Suprapubic skin (tissue), 4 donors: ENCODE measurements around the gene U2AF2. TPM values are rescaled to one million over a fixed set of nuclear protein-coding genes. Genes with fewer than 3 reads are reported as not detected.

Experiments used
- DNase-seq, 2 donors: peaks; one replicate each; pipeline ENCODE4 v3.0.0-alpha.2; 2019; ENCODE audit warnings: low spot score in 2 of 2
- H3K27ac ChIP-seq: fragments of 200-600 bp; sonication (generic); one replicate; pipeline ENCODE4 v1.5.1; 2019
- H3K27me3 ChIP-seq: fragments of 200-600 bp; sonication (generic); one replicate; pipeline ENCODE4 v1.5.1; 2019
- H3K36me3 ChIP-seq: fragments of 200-600 bp; sonication (generic); one replicate; pipeline ENCODE4 v1.5.1; 2019
- H3K4me1 ChIP-seq: fragments of 200-600 bp; sonication (generic); one replicate; pipeline ENCODE4 v1.5.1; 2019
- H3K4me3 ChIP-seq: fragments of 200-600 bp; sonication (generic); one replicate; pipeline ENCODE4 v1.5.1; 2019; ENCODE audit warnings: mild to moderate bottlenecking
- H3K9me3 ChIP-seq: fragments of 200-600 bp; sonication (generic); one replicate; pipeline ENCODE4 v1.5.1; 2019
- CTCF ChIP-seq, 2 donors: fragments of 200-600 bp in 1 of 2; fragments of 450-650 bp in 1 of 2; sonication (generic) in 1 of 2; IDR thresholded peaks; one replicate each; pipeline ENCODE4 v1.5.1; 2016 to 2019; ENCODE audit warnings: antibody characterized with exemption in 2 of 2, mild to moderate bottlenecking in 1 of 2, moderate library complexity in 1 of 2
- EP300 ChIP-seq: sonication (generic); formaldehyde crosslinking; IDR thresholded peaks from one replicate; pipeline ENCODE4 v1.6.1; 2017; ENCODE audit warnings: antibody characterized with exemption
- POLR2A ChIP-seq, 2 donors: fragments of 450-650 bp; IDR thresholded peaks; one replicate each; pipeline ENCODE4 v1.6.1; 2017; ENCODE audit warnings: antibody characterized with exemption in 2 of 2, mild to moderate bottlenecking in 2 of 2, moderate library complexity in 2 of 2
- POLR2AphosphoS5 ChIP-seq, 3 donors: sonication (generic); formaldehyde crosslinking; IDR thresholded peaks; one replicate each; pipeline ENCODE4 v1.6.1; 2017; ENCODE audit warnings: antibody characterized with exemption in 3 of 3
- WGBS: methylation state at CpG from one replicate; pipeline ENCODE4 v1.1.5; 2018; 5-methylcytosine and 5-hydroxymethylcytosine counted together
- total RNA-seq, 4 donors: library from RNA; depleted of rRNA; stranded (reverse); fragments of >200 nt; gene quantifications; one replicate each; pipeline ENCODE4 v1.1.0, GENCODE V29; 2016

U2AF2 gene
- total RNA-seq, 4 donors from 2014 or later: 82.8 to 128 (median 88.5) TPM

GRCh38 chr19:55689411-55690108 is 34.7 kb downstream of the U2AF2 start:
- peak in 1 of 2 donors; percentile 52 for DNase-seq

GRCh38 chr19:55690109-55690768 is 35.4 kb downstream of the U2AF2 start:
- Histone ChIP-seq H3K4me3 (no peak overlapping the region), H3K27ac (no peak overlapping the region), H3K27me3 (no peaks in the 10 kb centered on the region), H3K9me3 (no peaks in the 10 kb centered on the region), H3K36me3 (peaks cover 94% of the 10 kb centered on the region), H3K4me1 (peaks cover 4% of the 10 kb centered on the region)
- DNase-seq: peak in 1 of 2 donors; percentile 50
- 73% methylated on average over 9 of the region's 25 CpGs for WGBS
- no peak for TF ChIP-seq POLR2A (IDR thresholded peaks at IDR 0.05)
- TF ChIP-seq POLR2AphosphoS5 (IDR thresholded peaks at IDR 0.05): no peak
- TF ChIP-seq EP300: no peak
- TF ChIP-seq CTCF (IDR thresholded peaks at IDR 0.05): no peak

More at GRCh38 chr19:55689411-55690108, 34.7 kb downstream of the U2AF2 start:
- WGBS: 91% methylated on average over 21 of the region's 35 CpGs
- Histone ChIP-seq H3K9me3 (no peaks in the 10 kb centered on the region), H3K4me3 (no peak overlapping the region), H3K36me3 (peaks cover 94% of the 10 kb centered on the region), H3K27ac (no peak overlapping the region), H3K4me1 (peaks cover 4% of the 10 kb centered on the region), H3K27me3 (no peaks in the 10 kb centered on the region)
- TF ChIP-seq POLR2AphosphoS5 (IDR thresholded peaks at IDR 0.05): no peak
- TF ChIP-seq EP300: no peak
- no peak for TF ChIP-seq POLR2A (IDR thresholded peaks at IDR 0.05)
- TF ChIP-seq CTCF (IDR thresholded peaks at IDR 0.05): no peak

- H3K4me3 ChIP-seq: no peak overlapping the region
- DNase-seq: peak in 1 of 2 donors; percentile 33
- H3K27ac ChIP-seq: no peak overlapping the region
- TF ChIP-seq POLR2AphosphoS5 (IDR thresholded peaks at IDR 0.05): no peak
- TF ChIP-seq CTCF (IDR thresholded peaks at IDR 0.05): no peak
- TF ChIP-seq EP300: no peak
- no peak for TF ChIP-seq POLR2A (IDR thresholded peaks at IDR 0.05)
- no peaks in the 10 kb centered on the region for H3K9me3 ChIP-seq
- peaks cover 94% of the 10 kb centered on the region for H3K36me3 ChIP-seq
- WGBS: 94% methylated on average over 29 of the region's 31 CpGs
- peaks cover 4% of the 10 kb centered on the region for H3K4me1 ChIP-seq
- no peaks in the 10 kb centered on the region for H3K27me3 ChIP-seq
These were observed 36.1 kb downstream of the U2AF2 start for GRCh38 chr19:55690769-55691545.

- H3K27ac ChIP-seq: no peak overlapping the region
- H3K9me3 ChIP-seq: no peaks in the 10 kb centered on the region
- H3K4me3 ChIP-seq: no peak overlapping the region
- 90% methylated on average over 29 of the region's 31 CpGs for WGBS
- peak in 1 of 2 donors; percentile 51 for DNase-seq
- TF ChIP-seq POLR2A (IDR thresholded peaks at IDR 0.05): no peak
- peaks cover 4% of the 10 kb centered on the region for H3K4me1 ChIP-seq
- H3K27me3 ChIP-seq: no peaks in the 10 kb centered on the region
- H3K36me3 ChIP-seq: peaks cover 94% of the 10 kb centered on the region
These were observed 37.0 kb downstream of the U2AF2 start for GRCh38 chr19:55691561-55692481.

- Histone ChIP-seq H3K4me1 (peaks cover 4% of the 10 kb centered on the region), H3K9me3 (no peaks in the 10 kb centered on the region), H3K4me3 (no peak overlapping the region), H3K27ac (no peak overlapping the region), H3K36me3 (peaks cover 95% of the 10 kb centered on the region), H3K27me3 (no peaks in the 10 kb centered on the region)
- TF ChIP-seq POLR2A (IDR thresholded peaks at IDR 0.05): no peak
- TF ChIP-seq POLR2AphosphoS5 (IDR thresholded peaks at IDR 0.05): no peak
- no peak for TF ChIP-seq EP300
- no peak for TF ChIP-seq CTCF (IDR thresholded peaks at IDR 0.05)
- WGBS: 96% methylated on average over 19 of the region's 19 CpGs
- DNase-seq: no peak
These were observed 37.8 kb downstream of the U2AF2 start for GRCh38 chr19:55692681-55693081.
